H54 (cell line): ENCODE measurements around the gene SPON1.
A peak's percentile ranks its signal among the peaks of the same experiment; 100 is the strongest.
"Not testable (repeated sequence)": the region's sequence is repeated elsewhere in the genome, so short reads cannot be mapped to it uniquely, and the experiment has no call there.

Experiments
- DNase-seq: peaks from one replicate; pipeline ENCODE4 v3.0.0; 2011; ENCODE audit warnings: low spot score, mixed read lengths; ENCODE audit not compliant: insufficient read length
- FAIRE-seq: peaks from 3 replicates; lab custom pipeline; 2011; peaks lifted over from hg19 to GRCh38; lab: Jason Lieb, UNC
- POLR2A ChIP-seq: IDR thresholded peaks from 2 replicates; pipeline ENCODE4 v1.6.1; 2011; ENCODE audit warnings: low read depth, mild to moderate bottlenecking, low read length

SPON1 gene

GRCh38 chr11:14249121-14249963, 286.8 kb downstream of the SPON1 start:
- DNase-seq, result peak; percentile 44
- FAIRE-seq, result no peak
- no peak for TF ChIP-seq POLR2A

DNA sequence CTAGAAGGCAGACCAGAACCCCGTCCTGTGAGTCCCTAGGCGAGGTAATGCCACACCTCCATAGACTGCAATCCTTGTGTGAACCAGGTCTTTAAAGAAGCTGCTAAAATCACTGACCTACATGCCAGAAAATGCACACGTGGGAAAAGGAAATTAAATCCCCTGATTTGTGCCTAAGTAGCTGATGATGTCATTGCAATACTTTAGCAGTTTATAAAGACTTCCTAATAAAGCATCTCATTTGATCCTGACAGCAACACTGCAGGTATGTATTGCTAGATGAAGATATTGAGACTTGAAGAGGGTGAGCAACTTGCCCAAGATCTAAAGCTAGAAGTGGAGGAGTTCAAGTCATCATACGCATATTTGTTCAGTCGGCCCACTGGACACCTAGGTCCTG, 289.2 kb downstream of the SPON1 start:
- FAIRE-seq (no peak), DNase-seq (no peak)
- TF ChIP-seq POLR2A, result no peak

- not testable (repeated sequence) for FAIRE-seq, DNase-seq
These were observed 290.0 kb downstream of the SPON1 start for GRCh38 chr11:14252501-14252900.

- DNase-seq (no peak), FAIRE-seq (no peak)
- TF ChIP-seq POLR2A, result no peak
These were observed 290.9 kb downstream of the SPON1 start for GRCh38 chr11:14253421-14253820.

- FAIRE-seq, result no peak
- no peak for TF ChIP-seq POLR2A
- no peak for DNase-seq
These were observed 291.3 kb downstream of the SPON1 start for GRCh38 chr11:14253840-14254239.

DNA sequence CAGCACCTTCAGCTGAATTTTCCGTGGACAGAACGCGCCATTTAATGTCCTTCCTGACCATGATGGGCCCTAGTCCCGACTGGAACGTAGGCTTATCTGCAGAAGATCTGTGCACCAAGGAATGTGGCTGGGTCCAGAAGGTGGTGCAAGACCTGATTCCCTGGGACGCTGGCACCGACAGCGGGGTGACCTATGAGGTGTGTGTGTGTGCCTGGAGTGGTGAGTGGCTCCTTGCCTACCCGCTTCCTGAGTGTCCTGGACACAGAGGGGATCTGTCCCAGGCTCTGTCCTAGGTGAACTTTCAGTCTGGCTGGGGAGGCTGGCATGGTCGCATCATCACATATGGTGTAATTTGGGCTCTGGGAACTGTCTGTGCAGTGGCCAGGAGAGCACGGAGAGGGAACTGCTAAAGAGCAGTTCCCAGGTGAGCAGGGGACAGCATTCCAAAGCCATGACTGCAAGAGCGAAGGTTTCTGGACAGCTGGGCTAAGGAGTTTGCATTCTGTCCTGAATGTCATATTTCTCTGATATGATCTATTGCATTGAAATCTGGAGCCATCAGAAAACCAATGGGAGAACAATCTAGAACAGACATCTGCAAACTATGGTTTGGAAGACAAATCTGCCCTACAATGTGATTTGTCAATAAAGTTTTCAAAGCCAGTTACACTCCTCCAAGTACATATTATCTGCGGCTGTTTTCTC, 292.2 kb downstream of the SPON1 start:
- no peak for TF ChIP-seq POLR2A
- no peak for FAIRE-seq

GRCh38 chr11:14255238-14255534, 292.7 kb downstream of the SPON1 start:
- no peak for TF ChIP-seq POLR2A
- FAIRE-seq (no peak), DNase-seq (no peak)

More for the DNA sequence above, 292.2 kb downstream of the SPON1 start:
- DNase-seq, result no peak

GRCh38 chr11:14258221-14258935, 295.9 kb downstream of the SPON1 start:
- no peak for TF ChIP-seq POLR2A
- peak; percentile 26 for DNase-seq
- FAIRE-seq, result no peak

GRCh38 chr11:14259186-14259784, 296.8 kb downstream of the SPON1 start:
- FAIRE-seq, result no peak
- no peak for TF ChIP-seq POLR2A
- DNase-seq, result no peak

- no peak for TF ChIP-seq POLR2A
- DNase-seq (no peak), FAIRE-seq (no peak)
These were observed 297.4 kb downstream of the SPON1 start for GRCh38 chr11:14259878-14260277.

GRCh38 chr11:14261066-14261465, 298.5 kb downstream of the SPON1 start:
- DNase-seq, result no peak
- FAIRE-seq, result no peak
- TF ChIP-seq POLR2A, result no peak

- TF ChIP-seq POLR2A, result no peak
- no peak for DNase-seq
These were observed 299.8 kb downstream of the SPON1 start for GRCh38 chr11:14262271-14262846.

DNA sequence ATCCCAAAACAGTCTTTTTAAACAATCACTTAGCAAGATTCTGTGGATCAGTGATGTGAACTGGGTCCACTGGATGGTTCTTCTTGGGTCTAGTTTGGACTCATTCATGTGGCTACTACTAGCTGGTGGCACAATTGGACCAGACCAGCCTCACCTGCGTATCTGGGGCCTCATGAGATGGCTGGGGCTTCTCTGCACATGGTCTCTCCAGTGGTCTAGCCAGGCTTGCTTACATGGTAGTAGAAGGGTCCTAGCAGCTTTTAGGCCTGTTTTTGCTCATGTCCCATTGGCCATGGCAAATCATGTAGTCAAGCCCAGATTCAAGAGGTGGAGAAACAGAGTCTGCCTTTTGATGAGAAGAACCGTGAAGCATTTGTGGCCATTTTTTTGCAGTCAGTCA, 302.4 kb downstream of the SPON1 start:
- no peak for TF ChIP-seq POLR2A

More at GRCh38 chr11:14262271-14262846, 299.8 kb downstream of the SPON1 start:
- no peak for FAIRE-seq

More for the DNA sequence above, 302.4 kb downstream of the SPON1 start:
- FAIRE-seq (no peak), DNase-seq (no peak)
